SU-DHL-6 (cell line): ENCODE measurements around the gene RAB22A.

Experiments used
- H2AFZ ChIP-seq: fragments of 200-600 bp; sonication (generic); 2 replicates; pipeline ENCODE4 v1.6.1; 2014; ENCODE audit warnings: low read depth, mild to moderate bottlenecking, moderate library complexity, mixed read lengths, antibody characterized with exemption, low read length; ENCODE audit not compliant: severe bottlenecking
- H3F3A ChIP-seq: fragments of 200-600 bp; shearing (Covaris generic); 2 replicates; pipeline ENCODE4 v1.6.0; 2016; ENCODE audit warnings: antibody characterized with exemption, mild to moderate bottlenecking; ENCODE audit not compliant: insufficient read depth
- H3K27ac ChIP-seq: fragments of 200-600 bp; sonication (generic); 2 replicates; pipeline ENCODE4 v1.5.1; 2016; ENCODE audit warnings: low read depth, mild to moderate bottlenecking, low read length, moderate library complexity, mixed read lengths
- H3K27me3 ChIP-seq: fragments of 200-600 bp; sonication (generic), shearing (Covaris generic); 2 replicates; pipeline ENCODE4 v1.6.0; 2014; ENCODE audit warnings: mild to moderate bottlenecking, low read length
- H3K36me3 ChIP-seq: fragments of 200-600 bp; sonication (generic); 2 replicates; pipeline ENCODE4 v1.6.1; 2014; ENCODE audit warnings: mild to moderate bottlenecking, low read length, mixed read lengths
- H3K4me2 ChIP-seq: fragments of 300-600, 200-600 bp; shearing (Covaris generic), sonication (generic); 2 replicates; pipeline ENCODE4 v1.6.0; 2014; ENCODE audit warnings: low read length, low read depth, mild to moderate bottlenecking; ENCODE audit not compliant: poor library complexity, severe bottlenecking
- H3K4me3 ChIP-seq: fragments of 200-600 bp; sonication (generic); 2 replicates; pipeline ENCODE4 v1.5.1; 2014; ENCODE audit warnings: antibody characterized with exemption, low read length, mild to moderate bottlenecking, mixed read lengths; ENCODE audit not compliant: insufficient read depth, poor library complexity, severe bottlenecking
- H3K79me2 ChIP-seq: fragments of 200-600 bp; sonication (generic); 2 replicates; pipeline ENCODE4 v1.6.1; 2014; ENCODE audit warnings: mild to moderate bottlenecking, low read length, moderate library complexity; ENCODE audit not compliant: insufficient read depth
- H3K9ac ChIP-seq: fragments of 200-600 bp; sonication (generic); 2 replicates; pipeline ENCODE4 v1.7.0; 2014; ENCODE audit warnings: mild to moderate bottlenecking, low read length
- H3K9me2 ChIP-seq: fragments of 200-600 bp; sonication (generic); replicated peaks from 2 replicates; pipeline ENCODE4 v1.6.1; 2014; ENCODE audit warnings: low read length; ENCODE audit not compliant: insufficient read depth
- H3K9me3 ChIP-seq: fragments of 200-600 bp; sonication (generic); 2 replicates; pipeline ENCODE4 v1.6.1; 2014; ENCODE audit warnings: low read length, mixed read lengths; ENCODE audit not compliant: insufficient read depth
- H4K20me1 ChIP-seq: fragments of 200-600 bp; sonication (generic); 2 replicates; pipeline ENCODE4 v1.6.1; 2014; ENCODE audit warnings: low read depth, mild to moderate bottlenecking, antibody characterized with exemption, low read length, moderate library complexity, mixed read lengths
- CTCF ChIP-seq: fragments of 200-600 bp; sonication (generic); IDR thresholded peaks from one replicate; pipeline ENCODE4 v1.5.1; 2017; ENCODE audit warnings: antibody characterized with exemption, mild to moderate bottlenecking, low read length, moderate library complexity; ENCODE audit not compliant: insufficient read depth, poor library complexity, severe bottlenecking
- EZH2phosphoT487 ChIP-seq: fragments of 200-600 bp; sonication (generic), shearing (Covaris generic); conservative IDR thresholded peaks from 2 replicates; pipeline ENCODE4 v1.6.1; 2018; ENCODE audit warnings: mild to moderate bottlenecking, antibody characterized with exemption, low read length, moderate library complexity, mixed read lengths

Gene RAB22A

GRCh38 chr20:58329711-58330110 lies 20.2 kb downstream of the RAB22A start:
- Histone ChIP-seq H3K27ac (no peak overlapping the region), H3K9ac (no peak overlapping the region), H4K20me1 (no peaks in the 10 kb centered on the region), H2AFZ (no peak overlapping the region), H3F3A (no peaks in the 10 kb centered on the region), H3K79me2 (peaks cover 64% of the 10 kb centered on the region), H3K4me2 (no peak overlapping the region), H3K9me3 (no peaks in the 10 kb centered on the region), H3K27me3 (no peaks in the 10 kb centered on the region), H3K4me3 (no peak overlapping the region), H3K9me2 (no peaks in the 10 kb centered on the region), H3K36me3 (no peaks in the 10 kb centered on the region)
- no peak for TF ChIP-seq CTCF
- TF ChIP-seq EZH2phosphoT487: no peak

- no peak for TF ChIP-seq EZH2phosphoT487
- no peak for TF ChIP-seq CTCF
- peaks cover 67% of the 10 kb centered on the region for H3K79me2 ChIP-seq
- H3K27ac ChIP-seq: no peak overlapping the region
Measured at GRCh38 chr20:58330249-58330648, 20.7 kb downstream of the RAB22A start.

GRCh38 chr20:58330687-58331086 lies 21.2 kb downstream of the RAB22A start:
- H4K20me1 ChIP-seq: no peaks in the 10 kb centered on the region
- H3K79me2 ChIP-seq: peaks cover 65% of the 10 kb centered on the region
- H3K4me3 ChIP-seq: no peak overlapping the region
- H3K36me3 ChIP-seq: no peaks in the 10 kb centered on the region
- H3K9me3 ChIP-seq: no peaks in the 10 kb centered on the region
- H3K9ac ChIP-seq: no peak overlapping the region
- H3K27me3 ChIP-seq: no peaks in the 10 kb centered on the region
- no peak overlapping the region for H3K4me2 ChIP-seq
- no peak overlapping the region for H2AFZ ChIP-seq
- no peaks in the 10 kb centered on the region for H3K9me2 ChIP-seq
- no peak overlapping the region for H3K27ac ChIP-seq
- no peaks in the 10 kb centered on the region for H3F3A ChIP-seq
- TF ChIP-seq EZH2phosphoT487 (no peak), CTCF (no peak)

More at GRCh38 chr20:58330249-58330648, 20.7 kb downstream of the RAB22A start:
- no peaks in the 10 kb centered on the region for H3K9me2 ChIP-seq
- H2AFZ ChIP-seq: no peak overlapping the region
- H3K9me3 ChIP-seq: no peaks in the 10 kb centered on the region
- no peaks in the 10 kb centered on the region for H4K20me1 ChIP-seq
- H3K9ac ChIP-seq: no peak overlapping the region
- no peaks in the 10 kb centered on the region for H3K36me3 ChIP-seq
- no peaks in the 10 kb centered on the region for H3K27me3 ChIP-seq
- H3F3A ChIP-seq: no peaks in the 10 kb centered on the region
- H3K4me3 ChIP-seq: no peak overlapping the region
- no peak overlapping the region for H3K4me2 ChIP-seq
